ENCODE measurements around the gene CTSH.
"Not testable (repeated sequence)": the region's sequence is repeated elsewhere in the genome, so short reads cannot be mapped to it uniquely, and the experiment has no call there.

The CTSH gene

DNA sequence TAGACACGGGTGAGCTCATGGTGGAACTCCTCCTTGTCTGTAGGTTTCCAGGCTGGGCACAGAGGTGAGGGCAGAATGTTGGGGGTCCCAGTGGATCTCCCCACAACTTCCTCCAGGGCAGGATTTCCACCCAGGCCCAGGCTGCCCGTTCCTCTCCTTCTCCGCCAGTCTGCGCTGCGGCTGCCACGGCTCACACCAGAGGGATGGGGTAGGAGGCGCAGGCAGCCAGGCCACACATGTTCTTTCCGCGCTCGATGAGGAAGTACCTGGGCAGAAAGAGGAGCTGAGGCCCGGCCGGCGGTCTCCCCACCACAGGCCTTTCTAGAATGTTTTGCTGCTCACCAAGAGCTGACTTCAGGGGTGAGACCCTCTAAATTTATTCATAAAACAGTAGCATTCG is 22.9 kb downstream of the CTSH start:
- FAIRE-seq, result no peak

DNA sequence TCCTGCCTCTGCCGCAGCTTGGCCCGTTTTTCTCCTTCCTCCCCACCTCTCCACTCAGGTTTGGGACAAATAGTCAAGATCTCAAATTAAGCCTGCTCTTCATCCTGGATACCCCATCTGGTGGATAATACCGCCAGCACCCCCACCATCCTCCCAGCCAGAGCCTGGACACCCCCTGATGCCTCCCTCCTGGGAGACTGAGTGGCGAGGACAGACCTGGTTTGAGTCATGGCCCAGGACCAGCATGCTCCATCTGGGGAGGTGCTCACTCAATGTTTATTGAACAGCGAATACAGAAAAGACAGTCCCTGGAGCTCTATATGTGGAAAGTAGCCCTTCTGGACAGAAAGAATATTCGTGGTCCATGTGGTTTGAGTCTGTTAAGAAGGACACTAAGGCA is 23.3 kb downstream of the CTSH start:
- FAIRE-seq, result no peak

DNA sequence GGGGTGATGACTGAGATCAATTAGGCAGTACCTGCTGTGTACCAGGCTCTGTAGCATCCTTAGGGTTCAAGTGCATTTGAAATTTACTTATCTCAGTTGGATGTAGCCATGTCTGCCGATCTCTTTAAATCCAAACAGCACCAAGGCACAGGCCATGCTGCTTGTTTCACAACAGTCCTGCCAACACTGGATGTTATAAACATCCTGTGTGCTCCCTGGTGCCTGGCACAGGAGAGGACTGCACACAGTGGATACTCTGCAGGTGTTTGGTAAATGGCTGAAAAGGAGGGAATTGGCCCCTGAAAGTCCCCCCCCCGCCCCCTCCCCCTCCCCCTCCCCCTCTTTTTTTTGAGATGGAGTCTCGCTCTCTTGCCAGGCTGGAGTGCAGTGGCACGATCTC is 27.0 kb downstream of the CTSH start:
- FAIRE-seq, result no peak

DNA sequence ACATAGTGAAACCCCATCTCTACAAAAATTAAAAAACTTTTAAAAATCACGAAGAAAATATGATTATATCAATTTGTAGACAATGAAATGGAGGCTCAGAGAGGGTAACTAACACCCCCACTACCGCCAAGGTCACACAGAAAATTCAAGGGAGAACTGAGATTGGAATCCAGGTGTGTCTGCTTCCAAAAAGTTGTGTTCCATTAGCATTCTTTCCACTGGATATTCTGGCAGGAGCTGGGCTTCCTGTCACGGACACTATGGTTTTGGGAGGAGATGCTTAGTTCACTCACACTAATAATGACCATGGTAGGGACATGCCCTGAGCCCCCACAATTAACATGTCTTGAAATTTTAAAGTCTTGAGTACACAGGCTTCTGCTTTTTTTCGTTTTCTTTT is 28.8 kb downstream of the CTSH start:
- no peak for FAIRE-seq

DNA sequence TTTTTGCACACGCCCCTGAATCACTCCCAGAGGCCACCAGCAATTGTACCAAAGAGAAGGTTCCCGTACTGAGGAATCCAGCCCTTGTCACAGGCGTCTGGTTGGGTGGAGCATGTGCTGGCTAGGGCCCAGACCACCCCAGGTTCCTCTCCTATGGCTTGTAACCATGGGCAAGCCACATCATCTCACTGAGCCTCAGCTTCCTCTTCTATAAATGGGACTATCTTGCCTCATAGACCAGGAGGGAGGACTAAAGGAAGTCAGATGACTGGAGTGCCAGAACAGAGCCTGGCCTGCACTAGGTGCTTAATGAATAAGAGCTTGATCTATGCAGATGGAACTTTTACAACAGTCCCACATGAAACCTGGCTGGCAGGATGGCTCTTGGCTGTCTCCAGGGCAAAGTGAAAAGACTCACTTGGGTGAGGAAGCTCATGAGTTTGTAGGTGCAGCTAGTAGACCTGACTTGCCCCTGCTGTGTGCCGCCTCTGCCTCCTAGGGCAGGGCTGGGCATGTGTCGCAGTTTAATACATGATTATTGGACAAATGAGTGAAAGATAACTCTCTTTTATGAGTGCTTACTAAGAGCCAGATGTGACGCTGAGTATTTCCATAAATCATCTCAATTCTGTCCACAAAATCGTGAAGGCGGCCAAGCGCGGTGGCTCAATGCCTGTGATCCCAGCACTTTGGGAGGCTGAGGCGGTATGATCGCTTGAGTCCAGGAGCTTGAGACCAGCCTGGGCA is 29.3 kb downstream of the CTSH start:
- FAIRE-seq, result no peak

DNA sequence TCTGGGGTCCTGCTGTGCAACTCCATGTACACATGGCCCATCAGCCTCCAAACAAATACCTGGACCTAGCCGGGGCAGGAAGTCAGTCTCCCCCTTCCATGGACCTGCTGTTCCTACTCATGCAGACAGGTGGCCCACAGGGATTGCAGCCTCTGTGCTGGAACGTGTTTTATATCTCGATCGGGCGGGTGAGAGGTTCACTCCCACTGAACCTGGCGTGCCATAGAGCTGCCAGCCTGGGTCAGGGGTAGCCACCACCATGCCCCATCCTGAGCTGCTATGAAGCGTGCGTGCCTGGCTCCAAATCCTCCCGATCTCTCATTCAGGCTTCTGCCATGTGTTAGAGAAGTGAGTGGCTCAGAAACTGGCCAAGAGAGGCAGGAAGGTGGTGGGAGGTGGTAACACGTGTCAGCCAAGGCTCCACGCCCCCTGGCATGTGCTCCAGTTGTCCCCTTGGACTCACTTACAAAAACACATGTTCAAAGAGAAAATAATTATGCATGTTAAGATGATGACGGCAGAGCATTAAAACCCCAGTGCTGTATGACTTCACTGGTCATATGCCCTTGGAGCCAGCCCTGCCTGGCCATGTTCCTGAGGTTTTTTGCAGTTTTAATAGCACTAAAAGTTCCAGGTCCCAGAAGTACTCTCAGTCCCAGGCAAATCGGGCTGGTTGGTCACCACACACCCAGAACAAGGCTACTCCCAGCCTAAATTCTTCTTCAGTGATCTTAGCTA is 30.6 kb downstream of the CTSH start:
- no peak for FAIRE-seq

DNA sequence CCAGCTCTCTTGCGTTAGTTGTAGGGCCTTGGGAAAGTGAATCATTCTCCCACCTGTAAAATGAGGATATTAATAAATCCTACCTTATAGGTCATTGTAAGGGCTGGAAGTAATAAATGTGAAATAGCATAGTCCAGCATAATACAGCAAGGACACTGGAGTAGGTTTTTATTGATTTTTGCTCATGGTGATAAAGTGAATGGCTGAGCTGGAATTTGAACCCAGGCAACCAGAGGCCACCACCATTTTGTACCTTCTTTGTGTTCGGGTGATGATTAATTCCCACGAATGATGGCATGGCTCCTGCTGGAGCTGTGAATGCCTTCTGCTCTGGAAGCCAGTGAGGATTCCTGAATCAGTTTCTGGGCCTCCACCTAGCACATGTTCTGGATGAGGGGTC is 31.8 kb downstream of the CTSH start:
- no peak for FAIRE-seq

DNA sequence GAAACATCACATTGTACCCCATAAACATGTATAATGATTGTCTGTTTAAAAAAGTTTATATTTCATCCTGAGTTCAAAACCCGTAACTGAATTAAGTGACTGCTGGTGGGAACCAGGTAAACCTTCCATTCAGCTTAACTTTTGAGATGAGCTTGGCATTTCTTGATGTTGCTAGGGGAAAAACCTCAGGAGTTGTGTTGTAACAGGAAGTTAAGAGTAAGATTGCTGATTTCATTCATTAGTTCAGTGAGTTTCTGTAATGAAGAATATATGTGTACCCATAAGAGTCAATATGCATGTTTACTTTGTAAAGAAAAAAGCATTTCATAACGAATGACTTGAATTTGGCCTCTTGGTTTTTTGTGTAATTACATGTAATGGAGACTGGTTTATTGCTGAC is 32.5 kb downstream of the CTSH start:
- no peak for FAIRE-seq

DNA sequence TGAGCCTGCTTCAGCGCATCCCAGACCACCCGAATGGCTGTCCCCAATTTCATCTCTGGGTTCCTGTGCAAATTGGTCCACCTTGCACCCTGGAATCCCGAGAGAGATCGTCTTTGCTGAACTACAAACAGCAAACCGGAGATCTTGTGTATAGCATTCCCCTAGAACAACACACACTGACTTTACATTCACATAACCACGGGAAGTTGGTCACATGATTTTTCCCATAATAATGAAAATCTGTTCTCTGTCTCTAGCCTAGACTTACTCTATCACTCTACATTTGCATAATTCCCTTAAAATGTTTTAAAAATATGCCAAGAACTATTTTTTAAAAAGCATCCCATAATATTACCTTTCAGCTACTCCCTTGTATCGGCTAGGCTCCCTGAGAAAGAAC is 34.6 kb downstream of the CTSH start:
- no peak for FAIRE-seq

DNA sequence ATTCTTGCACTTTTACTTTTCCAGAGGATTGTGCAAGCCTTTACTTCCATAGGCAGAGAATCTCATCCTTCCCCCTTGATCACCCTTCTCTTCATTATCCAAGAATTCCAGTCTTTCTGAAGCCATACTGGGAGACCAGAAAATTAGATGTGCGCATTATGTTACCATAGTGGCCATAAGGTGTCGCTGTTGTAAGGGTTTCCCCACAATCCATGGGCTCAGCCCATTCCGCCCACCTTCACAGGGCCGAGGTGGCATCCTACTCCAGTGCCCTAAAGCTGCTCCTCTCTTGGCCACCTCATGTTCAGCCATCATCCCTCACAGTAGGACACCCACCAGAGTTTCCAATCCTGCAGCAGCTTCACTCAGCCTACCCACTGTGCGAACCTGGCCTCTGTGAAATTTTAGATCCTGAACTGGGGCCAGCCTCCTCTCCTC is 35.0 kb downstream of the CTSH start:
- FAIRE-seq, result no peak

DNA sequence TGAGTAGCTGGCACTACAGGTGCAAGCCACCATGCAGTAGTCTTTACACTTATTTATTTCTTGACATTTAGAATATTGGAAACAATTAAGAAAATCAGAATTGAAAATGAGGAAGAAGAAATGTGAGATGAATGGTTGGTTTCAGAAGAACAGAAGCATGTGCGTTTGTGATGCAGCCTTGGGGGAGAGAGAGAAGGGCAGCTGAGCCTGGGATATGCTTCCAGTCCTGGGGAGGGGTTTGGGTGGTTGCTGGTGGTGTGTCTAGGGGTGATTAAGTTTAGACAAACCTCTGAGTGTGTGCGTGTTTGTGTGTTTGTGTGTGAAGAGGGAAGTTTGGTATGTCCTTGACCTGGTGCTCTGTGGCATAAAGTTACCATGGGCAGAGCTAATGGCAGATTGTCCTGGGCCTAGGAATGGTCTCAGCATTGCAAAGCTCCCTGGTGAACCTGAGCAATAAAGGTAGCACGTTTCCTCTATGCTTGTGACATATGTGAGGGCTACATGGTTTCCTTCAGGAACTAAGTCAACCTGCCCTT is 35.6 kb downstream of the CTSH start:
- FAIRE-seq, result no peak

DNA sequence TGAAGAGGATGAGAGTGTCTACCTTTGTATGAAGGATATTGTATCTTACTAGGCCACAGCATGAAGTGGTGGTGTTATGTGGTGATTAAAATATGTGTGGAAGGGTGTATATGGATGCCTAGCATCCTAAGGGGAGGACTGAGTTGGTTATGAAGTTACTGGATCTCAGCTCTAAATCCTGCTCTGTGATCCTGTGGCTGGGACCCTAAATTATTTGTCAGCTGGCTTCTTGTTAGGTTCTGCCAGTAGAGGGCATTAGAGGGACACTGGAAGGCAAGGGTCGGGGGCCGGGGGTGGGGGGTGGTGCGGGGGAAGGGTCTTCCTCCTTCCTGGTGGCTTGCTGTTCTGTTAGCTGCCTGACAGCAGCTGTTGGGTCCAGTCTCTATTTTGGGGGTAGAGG is 37.3 kb downstream of the CTSH start:
- no peak for FAIRE-seq

DNA sequence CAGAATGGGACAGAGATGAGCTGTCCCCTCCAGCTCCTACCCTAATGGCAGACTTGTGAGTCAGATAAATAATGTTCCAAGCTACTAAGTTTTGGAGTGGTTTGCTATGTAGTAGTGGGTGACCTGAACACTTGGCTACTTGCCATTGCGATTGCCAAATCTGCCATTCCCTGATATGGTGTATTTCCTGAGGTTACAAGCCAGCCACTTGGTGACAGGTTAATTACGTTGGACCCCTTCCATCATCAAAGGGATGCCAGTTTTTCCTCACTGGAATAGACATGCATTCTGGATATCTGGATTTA is 38.6 kb downstream of the CTSH start:
- no peak for FAIRE-seq

DNA sequence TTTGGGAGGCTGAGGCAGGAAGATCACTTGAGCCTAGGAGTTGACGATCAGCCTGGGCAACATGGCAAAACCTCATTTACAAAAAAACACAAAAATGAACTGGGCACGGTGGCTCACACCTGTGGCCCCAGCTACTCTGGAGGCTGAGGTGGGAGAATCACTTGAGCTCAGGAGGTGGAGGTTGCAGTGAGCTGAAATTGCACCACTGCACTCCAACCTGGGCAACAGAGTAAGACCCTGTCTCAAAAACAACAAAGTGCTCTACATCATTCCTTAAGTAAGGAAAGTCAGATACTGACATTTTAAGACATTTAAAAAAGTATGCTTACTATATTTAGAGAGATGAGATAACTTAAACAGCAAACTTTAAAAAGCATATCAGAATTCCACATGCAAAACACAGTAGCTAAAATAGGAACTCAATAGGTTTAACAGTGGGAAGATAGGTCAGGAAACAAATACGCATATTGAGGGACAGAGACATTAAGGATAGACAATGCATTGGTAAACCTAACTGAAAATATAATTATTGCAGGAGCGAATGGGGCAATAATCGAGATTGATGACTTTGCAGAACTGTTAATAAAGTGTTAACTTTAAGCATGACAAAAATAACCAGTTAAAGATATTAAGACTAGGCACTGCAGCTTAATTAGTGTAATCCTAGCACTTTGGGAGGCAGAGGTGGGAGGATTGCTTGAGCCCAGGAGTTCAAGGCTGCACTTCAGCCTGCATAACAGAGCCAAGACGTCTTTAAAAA is 40.1 kb downstream of the CTSH start:
- no peak for FAIRE-seq

DNA sequence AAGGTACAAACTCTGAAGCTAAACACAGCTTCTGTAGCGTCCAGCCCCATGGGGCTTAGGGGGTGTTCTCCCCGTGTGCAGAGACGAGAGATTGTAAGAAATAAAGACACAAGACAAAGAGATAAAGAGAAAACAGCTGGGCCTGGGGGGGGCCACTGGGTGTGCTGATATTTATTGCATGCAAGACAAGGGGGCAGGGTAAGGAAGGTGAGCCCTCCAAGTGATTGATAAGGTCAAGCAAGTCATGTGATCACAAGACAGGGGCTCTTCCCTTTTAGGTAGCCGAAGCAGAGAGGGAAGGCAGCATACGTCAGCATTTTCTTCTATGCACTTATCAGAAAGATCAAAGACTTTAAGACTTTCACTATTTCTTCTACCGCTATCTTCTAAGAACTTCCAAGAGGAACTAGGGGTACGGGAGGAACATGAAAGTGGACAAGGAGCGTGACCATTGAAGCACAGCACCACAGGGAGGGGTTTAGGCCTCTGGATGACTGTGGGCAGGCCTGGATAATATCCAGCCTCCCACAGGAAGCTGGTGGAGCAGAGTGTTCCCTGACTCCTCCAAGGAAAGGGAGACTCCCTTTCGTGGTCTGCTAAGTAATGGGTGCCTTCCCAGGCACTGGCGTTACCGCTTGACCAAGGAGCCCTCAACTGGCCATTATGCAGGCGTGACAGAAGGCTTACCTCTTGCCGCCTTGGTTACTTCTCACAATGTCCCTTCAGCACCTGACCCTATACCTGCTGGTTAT is 42.4 kb downstream of the CTSH start:
- FAIRE-seq, result not testable (repeated sequence)

DNA sequence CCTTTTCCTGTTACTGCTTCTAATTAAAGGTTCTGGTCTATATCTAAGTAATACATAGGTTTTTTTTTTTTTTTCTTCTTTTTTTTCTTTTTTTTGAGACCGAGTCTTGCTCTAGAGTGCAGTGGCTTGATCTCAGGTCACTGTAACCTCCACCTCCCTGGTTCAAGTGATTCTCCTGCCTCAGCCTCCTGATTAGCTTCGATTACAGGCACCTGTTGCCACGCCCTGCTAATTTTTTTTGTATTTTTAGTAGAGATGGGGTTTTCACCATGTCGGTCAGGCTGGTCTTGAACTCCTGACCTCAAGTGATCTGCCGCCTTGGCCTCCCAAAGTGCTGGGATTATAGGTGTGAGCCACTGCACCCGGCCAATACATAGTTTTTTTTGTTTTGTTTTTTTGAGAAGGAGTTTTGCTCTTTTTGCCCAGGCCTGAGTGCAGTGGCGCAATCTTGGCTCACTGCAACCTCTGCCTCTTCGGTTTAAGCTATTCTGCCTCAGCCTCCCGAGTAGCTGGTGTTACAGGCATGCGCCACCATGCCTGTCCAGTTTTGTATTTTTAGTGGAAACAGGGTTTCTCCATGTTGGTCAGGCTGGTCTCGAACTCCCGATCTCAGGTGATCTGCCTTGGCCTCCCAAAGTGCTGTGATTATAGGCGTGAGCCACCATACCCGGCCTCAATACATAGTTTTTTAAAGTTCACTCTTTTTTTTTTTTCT is 43.9 kb downstream of the CTSH start:
- not testable (repeated sequence) for FAIRE-seq

DNA sequence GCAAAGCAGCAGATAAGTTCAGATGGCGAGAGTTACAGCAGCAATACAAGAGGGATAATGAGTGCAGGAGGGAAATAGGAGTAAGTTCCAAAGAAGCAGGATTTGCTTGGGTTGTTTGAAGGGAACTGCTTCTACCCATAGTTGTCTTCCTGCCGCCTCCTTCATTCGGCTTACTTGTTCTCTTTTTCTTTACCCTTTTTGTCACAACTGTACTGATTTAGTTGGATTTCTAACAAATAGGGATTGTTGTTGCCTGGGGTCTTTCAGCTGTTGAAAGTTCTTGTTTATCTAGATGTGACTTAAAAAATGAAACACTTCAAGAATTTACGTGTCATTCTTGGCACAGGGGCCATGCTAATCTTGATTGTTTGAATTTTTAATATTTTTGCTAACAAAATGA is 46.3 kb downstream of the CTSH start:
- FAIRE-seq, result no peak

DNA sequence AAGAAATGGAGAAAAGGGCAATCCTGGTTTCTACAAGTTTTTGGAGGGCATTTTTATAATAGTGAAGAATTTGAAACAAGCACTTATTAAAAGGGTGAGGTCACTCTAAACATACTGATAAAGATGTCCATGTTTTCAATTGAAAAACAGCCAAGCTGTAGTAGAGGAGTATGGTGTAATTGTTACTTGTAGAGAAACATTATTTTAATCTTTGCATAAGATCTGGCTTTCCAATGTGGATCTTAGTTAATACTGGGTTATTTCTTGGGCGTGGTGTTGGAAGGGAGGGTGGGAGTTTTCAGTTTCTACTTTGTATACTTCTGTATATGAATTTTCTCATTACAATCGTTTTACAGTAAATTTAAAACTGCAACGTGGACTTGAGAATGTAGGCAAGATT is 49.4 kb downstream of the CTSH start:
- no peak for FAIRE-seq

DNA sequence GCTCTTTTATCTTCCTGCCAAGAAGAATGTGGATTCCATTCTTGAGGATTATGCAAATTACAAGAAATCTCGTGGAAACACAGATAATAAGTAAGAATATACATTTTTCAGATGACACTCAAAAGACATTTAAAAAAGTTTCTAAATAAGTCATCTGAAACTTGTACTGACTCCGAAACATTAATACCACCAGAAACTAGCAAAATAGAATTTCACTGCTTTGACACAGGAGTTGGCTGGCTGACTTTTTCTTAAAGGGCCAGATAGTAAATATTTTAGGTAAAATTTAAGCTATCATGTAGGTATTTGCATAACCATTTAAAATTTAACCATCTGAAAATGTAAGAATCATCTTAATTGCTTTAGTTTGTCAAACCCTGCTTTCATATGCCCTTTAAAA is 51.3 kb downstream of the CTSH start:
- no peak for FAIRE-seq

DNA sequence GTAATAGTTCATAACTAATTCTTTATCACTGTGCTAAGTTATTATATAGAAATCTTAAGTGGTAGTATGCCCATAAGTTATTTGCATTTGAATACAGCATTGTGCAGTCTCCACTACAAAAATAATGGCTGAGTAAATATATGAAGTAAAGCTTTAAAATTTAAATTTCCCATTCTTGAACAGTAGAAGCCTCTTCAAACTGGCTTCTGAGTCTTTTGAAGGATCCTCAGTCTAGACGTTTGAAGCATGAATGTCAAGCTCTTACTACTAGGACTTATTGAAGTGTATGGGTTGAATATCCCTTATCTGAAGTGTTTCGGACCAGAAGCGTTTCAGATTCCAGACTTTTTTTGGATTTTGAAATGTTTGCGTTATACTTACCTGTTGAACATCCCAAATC is 55.8 kb downstream of the CTSH start:
- FAIRE-seq, result no peak

DNA sequence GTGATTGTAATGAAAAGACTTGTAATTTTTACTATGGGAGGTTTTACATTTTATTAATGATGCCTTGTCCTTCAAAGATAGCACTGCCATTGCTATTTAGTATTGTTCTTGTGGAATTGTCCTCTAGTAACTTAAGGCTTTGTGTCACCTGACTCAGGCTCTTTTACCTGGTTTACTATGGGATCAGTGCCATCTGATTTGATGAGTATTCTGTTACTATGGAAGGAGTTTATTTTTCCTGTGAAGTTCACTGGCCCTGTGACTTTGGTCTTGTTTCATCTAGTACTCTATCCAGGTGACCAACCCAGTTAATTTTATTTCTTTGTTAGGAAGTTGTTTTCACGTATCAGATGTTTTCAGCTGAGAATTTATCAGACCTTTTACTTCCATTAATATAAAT is 63.2 kb downstream of the CTSH start:
- FAIRE-seq, result no peak

DNA sequence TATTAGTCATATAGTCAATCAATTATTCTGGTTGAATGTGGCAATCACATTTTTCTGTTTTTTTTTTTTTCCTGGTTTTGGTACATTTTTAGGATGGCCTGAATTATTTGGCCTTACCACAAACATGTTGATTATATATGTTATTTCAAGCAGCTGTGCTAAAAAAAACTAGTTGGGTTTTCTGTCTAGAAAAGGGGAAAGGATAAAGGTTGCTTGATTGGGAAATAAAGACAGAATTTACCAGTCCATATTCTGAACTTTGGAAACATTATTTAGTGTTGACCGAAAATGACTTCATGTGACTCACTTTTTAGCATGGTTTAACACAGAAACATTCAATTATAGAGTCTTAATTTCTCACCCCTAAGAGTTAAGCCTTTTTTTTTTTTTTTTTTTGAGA is 64.0 kb downstream of the CTSH start:
- FAIRE-seq, result no peak

DNA sequence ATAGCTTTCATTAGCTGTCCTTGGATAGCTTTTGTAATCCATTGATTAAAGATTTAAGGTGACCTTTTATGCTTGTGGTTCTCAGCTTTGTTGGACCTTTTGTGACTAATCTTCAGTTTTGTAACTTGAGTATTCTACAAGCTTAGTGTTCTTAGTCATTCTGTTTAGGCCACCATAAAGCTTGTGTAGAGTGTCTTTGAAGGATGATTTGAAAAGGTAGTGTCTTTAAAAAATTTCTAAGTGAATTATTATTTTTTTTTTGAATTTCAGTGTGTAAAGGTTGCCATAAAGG is 64.7 kb downstream of the CTSH start:
- no peak for FAIRE-seq
